NB4 (cell line): Measurements from ENCODE around the gene ATP6V1C2.

Experiments
- DNase-seq: peaks from one replicate; pipeline ENCODE4 v3.0.0; 2010; ENCODE audit warnings: low read depth
- H3K4me3 ChIP-seq: one replicate; pipeline ENCODE4 v1.5.1; 2011; ENCODE audit warnings: mild to moderate bottlenecking, low read depth, low read length, moderate library complexity
- MYC ChIP-seq: IDR thresholded peaks from 2 replicates; pipeline ENCODE4 v1.6.1; 2011; ENCODE audit warnings: low read depth, low read length
- POLR2A ChIP-seq: IDR thresholded peaks from 2 replicates; pipeline ENCODE4 v1.6.1; 2011; ENCODE audit warnings: mild to moderate bottlenecking; ENCODE audit not compliant: insufficient read length; ENCODE audit errors: extremely low read depth
- TF ChIP-seq, protein P1 (sequence below): IDR thresholded peaks from 2 replicates; pipeline ENCODE4 v1.6.1; 2011; ENCODE audit warnings: low read depth, low read length
- TF ChIP-seq, protein P2 (sequence below): IDR thresholded peaks from one replicate; pipeline ENCODE4 v1.5.1; 2012; ENCODE audit warnings: low read depth, low read length

ATP6V1C2 gene

DNA sequence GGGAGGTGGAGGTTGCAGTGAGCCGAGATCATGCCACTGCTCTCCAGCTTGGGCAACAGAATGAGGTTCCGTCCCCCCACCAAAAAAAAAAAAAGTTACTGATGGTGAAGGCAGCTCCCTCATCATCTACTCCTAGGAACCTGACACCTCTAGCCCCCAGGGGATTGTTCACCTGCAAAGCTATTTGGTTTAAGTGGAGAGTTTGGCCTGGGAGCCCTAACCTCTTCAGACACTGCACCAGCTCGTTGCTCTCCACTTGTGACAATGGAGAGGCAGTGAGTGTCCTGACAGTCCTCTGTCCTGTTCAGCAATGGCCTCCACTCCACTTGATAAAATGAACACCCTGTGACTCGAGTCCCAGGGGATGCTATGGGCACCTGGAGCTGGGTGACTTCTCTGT lies 43.5 kb downstream of the ATP6V1C2 start:
- TF ChIP-seq, protein P1, sequence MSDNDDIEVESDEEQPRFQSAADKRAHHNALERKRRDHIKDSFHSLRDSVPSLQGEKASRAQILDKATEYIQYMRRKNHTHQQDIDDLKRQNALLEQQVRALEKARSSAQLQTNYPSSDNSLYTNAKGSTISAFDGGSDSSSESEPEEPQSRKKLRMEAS, result no peak
- TF ChIP-seq, protein P2, sequence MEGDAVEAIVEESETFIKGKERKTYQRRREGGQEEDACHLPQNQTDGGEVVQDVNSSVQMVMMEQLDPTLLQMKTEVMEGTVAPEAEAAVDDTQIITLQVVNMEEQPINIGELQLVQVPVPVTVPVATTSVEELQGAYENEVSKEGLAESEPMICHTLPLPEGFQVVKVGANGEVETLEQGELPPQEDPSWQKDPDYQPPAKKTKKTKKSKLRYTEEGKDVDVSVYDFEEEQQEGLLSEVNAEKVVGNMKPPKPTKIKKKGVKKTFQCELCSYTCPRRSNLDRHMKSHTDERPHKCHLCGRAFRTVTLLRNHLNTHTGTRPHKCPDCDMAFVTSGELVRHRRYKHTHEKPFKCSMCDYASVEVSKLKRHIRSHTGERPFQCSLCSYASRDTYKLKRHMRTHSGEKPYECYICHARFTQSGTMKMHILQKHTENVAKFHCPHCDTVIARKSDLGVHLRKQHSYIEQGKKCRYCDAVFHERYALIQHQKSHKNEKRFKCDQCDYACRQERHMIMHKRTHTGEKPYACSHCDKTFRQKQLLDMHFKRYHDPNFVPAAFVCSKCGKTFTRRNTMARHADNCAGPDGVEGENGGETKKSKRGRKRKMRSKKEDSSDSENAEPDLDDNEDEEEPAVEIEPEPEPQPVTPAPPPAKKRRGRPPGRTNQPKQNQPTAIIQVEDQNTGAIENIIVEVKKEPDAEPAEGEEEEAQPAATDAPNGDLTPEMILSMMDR, result no peak
- TF ChIP-seq POLR2A (no peak), MYC (no peak)

DNA sequence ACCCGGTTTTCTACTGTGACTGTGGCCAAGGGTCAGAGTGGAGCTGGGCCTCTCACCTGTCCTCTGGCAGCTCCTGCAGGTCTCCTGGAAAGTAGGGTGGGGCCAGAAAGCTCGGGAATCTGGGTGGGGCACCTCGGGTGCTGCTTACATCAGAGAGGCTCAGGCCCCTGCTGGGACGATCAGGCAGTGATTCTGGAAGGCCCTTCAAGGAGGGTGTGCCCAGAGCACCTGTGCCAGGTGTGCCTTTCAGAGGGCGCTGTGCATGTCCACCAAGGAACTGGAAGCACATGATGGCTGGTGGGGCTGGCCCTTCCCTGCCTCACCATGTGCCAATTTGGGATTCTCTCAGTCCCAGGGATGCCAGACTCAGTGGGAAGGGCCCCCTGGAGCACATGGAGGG lies 44.0 kb downstream of the ATP6V1C2 start:
- TF ChIP-seq POLR2A (no peak), MYC (no peak)
- TF ChIP-seq, protein P1, result no peak
- TF ChIP-seq, protein P2, result no peak
- H3K4me3 ChIP-seq, result no peak overlapping the region
- DNase-seq, result no peak

More for the DNA sequence above, 43.5 kb downstream of the ATP6V1C2 start:
- no peak for DNase-seq
- H3K4me3 ChIP-seq, result no peak overlapping the region

DNA sequence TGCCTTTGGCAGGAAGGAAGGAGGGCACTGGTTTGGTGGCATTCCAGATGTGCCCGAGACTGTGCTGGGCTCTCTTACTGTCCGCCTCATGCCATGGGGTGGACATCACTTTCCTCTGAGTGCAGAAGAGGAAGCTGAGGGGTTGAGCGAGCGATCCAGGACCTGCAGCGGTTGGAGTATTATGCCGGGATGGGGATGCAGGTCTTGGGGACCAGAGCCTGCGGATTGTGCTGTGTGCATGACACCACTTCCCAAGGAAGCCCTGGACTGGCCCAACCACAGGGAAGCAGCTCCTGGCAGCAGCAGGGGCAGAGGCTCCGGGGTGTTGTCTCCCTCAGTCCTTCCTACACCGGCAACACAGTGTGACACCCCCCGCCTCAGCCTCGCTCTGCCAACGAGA lies 44.5 kb downstream of the ATP6V1C2 start:
- DNase-seq, result no peak
- TF ChIP-seq, protein P1, result no peak
- TF ChIP-seq POLR2A, result no peak
- TF ChIP-seq, protein P2, result no peak
- TF ChIP-seq MYC, result no peak

DNA sequence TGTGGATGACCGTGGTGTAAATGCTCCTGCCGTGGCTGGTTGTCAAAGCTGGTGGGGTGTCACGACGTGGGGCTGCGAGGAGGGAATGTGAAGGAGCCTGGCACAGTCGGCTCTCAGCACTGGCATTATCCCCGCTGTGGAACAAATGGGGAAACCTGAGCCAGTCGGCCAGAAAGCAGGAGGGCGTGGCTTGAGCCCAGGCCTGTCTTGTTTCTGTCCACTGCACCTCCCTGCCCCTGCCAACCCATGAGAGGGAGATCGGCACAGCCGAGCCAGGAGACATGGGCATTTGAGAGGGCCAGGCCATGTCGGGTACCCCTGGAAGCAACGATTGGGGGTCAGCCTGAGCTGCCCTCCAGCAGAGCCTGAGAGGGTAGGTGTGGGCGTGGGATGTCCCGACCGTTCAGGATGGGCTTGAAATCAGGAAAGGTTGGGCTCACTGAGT lies 46.7 kb downstream of the ATP6V1C2 start:
- no peak for DNase-seq
- H3K4me3 ChIP-seq, result no peak overlapping the region
- TF ChIP-seq, protein P2, result no peak

More for the DNA sequence above, 44.5 kb downstream of the ATP6V1C2 start:
- no peak overlapping the region for H3K4me3 ChIP-seq

DNA sequence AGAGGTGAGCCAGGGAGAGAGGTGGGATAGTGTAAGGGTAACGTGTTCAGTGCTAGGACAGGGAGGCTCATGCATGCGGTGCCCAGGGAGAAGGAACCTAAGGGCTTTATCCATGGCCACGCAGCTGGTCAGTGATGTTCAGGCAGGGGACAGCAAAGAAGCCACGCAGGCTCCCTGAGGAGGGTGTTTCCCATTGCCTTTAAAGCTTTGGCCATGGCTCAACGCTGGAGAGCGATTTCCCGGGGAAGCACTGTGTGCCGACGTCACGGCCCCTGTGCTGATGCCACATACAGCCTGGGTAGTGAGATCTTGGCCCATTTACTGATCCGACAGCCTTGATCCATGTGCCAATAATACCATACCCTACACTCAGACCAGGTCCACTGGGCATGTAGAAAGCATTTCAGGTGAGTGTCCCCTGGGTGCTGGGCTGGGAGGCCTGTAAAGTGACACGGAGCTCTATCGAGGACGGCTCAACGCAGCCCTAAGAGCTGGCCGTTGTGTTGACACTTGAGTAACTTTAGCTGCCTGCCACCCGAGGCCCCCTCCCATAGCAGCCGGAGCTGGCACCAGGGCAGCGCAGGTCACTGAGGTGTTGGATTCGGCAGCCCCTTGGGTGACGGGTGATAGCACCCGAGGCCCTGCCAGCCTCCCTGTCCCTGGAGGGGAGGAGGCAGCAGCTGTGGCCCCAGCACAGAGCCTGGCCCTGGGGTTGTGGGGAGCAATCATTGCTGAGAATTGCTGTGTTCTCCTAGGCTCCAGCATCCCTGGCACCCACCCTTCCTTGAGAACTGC lies 49.7 kb downstream of the ATP6V1C2 start:
- TF ChIP-seq, protein P1, result no peak
- TF ChIP-seq POLR2A, result no peak
- TF ChIP-seq, protein P2, result no peak
- TF ChIP-seq MYC, result no peak
- no peak overlapping the region for H3K4me3 ChIP-seq
- no peak for DNase-seq

DNA sequence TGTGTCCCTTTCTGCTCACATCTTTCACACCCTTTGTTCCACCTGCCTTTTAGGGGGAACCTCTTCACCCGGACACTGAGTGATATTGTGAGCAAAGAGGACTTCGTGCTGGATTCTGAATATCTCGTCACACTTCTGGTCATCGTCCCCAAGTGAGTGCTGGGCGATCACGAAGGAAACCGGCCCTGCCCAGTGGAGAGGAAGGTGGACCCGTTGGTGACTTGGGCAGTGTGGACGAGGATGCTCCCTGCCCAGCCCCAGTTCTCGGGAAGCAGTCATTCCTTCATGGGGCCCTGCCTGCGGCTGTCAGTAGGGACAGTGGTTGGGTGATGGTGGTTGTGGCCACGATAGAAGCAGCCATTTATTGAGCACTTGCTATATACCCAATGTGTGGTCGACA lies 50.4 kb downstream of the ATP6V1C2 start:
- TF ChIP-seq, protein P1, result no peak
- TF ChIP-seq, protein P2, result no peak
- TF ChIP-seq POLR2A (no peak), MYC (no peak)
- no peak overlapping the region for H3K4me3 ChIP-seq
- no peak for DNase-seq
